Measurements from ENCODE around the gene HAS3.

- TF ChIP-seq RARB (CRISPR knock-in tag; IDR thresholded peaks at IDR 0.05) (no peak), ZFP30 (CRISPR knock-in tag; IDR thresholded peaks at IDR 0.05) (no peak), ARNTL (CRISPR knock-in tag; IDR thresholded peaks at IDR 0.05; ENCODE audit: borderline replicate concordance, low read depth) (no peak), CREB5 (CRISPR knock-in tag; IDR thresholded peaks at IDR 0.05; ENCODE audit: low read depth) (no peak), PATZ1 (CRISPR knock-in tag; IDR thresholded peaks at IDR 0.05; ENCODE audit: borderline replicate concordance) (no peak), ZFP3 (CRISPR knock-in tag; IDR thresholded peaks at IDR 0.05) (no peak)
These were observed 22.6 kb downstream of the HAS3 start for GRCh38 chr16:69127966-69128510.
